IPS-18a (cell line): ENCODE data around the gene PACS2.

Experiments
- H3K27ac ChIP-seq: one replicate; pipeline ENCODE4 v1.5.1; 2013; ENCODE audit warnings: low read length
- H3K27me3 ChIP-seq: one replicate; pipeline ENCODE4 v1.6.1; 2013; ENCODE audit warnings: mild to moderate bottlenecking, low read length; ENCODE audit not compliant: control insufficient read depth, insufficient read depth
- H3K36me3 ChIP-seq: one replicate; pipeline ENCODE4 v1.6.1; 2013; ENCODE audit warnings: low read depth, low read length; ENCODE audit not compliant: control insufficient read depth
- H3K4me1 ChIP-seq: one replicate; pipeline ENCODE4 v1.6.1; 2013; ENCODE audit warnings: low read depth, low read length; ENCODE audit not compliant: control insufficient read depth
- H3K4me3 ChIP-seq: one replicate; pipeline ENCODE4 v1.5.1; 2013; ENCODE audit warnings: low read length
- H3K9ac ChIP-seq: one replicate; pipeline ENCODE4 v1.6.1; 2013; ENCODE audit warnings: mild to moderate bottlenecking, low read length, moderate library complexity
- H3K9me3 ChIP-seq: one replicate; pipeline ENCODE4 v1.6.1; 2013; ENCODE audit warnings: low read depth, low read length; ENCODE audit not compliant: control insufficient read depth

The PACS2 gene

DNA sequence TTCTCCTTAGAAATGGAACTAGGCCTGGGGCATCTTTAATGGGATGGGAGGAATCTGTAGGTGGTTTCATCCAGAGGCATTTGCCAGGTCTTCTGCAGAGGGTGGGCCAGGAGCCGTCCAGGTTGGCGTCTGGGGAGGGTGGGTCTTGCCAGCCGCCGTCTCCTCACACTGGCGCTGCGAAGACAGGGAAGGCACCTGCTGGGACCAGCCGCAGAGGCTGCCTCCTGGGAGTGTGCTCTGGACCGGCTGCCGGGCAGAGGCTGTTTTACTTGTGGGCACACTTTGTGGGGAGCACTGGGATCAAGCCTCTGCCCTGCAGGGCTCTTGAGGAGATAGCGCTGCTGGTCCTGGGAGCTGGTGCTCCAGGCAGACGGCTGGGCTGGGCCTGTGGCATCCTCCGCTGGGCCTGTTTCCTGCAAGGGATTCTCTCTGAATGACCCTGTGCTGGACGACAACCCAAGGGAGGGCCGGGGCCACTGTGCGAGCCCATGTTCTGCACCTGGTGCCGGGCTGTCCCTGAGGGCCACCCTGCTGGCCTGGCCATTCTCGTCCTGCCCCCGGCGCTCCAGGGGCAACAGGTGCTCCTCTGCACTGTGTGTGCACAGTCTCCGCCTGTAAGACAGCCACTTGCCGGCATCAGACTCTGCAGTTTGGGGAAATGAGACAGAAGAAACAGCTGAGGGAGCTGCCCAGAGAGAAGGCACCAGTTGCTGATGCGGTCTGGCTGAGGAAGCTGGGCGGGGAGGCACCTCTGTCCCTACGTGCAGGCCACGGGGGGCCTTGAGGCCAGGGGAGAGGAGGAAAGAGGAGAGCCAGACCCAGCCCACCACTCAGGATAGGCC is 73.8 kb downstream of the PACS2 start:
- no peaks in the 10 kb centered on the region for H3K4me1 ChIP-seq

GRCh38 chr14:105388976-105389375 is 74.4 kb downstream of the PACS2 start:
- Histone ChIP-seq H3K27ac (no peak overlapping the region), H3K36me3 (peaks cover 4% of the 10 kb centered on the region), H3K4me1 (no peaks in the 10 kb centered on the region), H3K9me3 (no peaks in the 10 kb centered on the region), H3K27me3 (no peaks in the 10 kb centered on the region), H3K4me3 (no peak overlapping the region), H3K9ac (no peak overlapping the region)

More for the DNA sequence above, 73.8 kb downstream of the PACS2 start:
- Histone ChIP-seq H3K27ac (no peak overlapping the region), H3K4me3 (no peak overlapping the region), H3K9ac (no peak overlapping the region), H3K9me3 (no peaks in the 10 kb centered on the region), H3K36me3 (peaks cover 4% of the 10 kb centered on the region), H3K27me3 (no peaks in the 10 kb centered on the region)

DNA sequence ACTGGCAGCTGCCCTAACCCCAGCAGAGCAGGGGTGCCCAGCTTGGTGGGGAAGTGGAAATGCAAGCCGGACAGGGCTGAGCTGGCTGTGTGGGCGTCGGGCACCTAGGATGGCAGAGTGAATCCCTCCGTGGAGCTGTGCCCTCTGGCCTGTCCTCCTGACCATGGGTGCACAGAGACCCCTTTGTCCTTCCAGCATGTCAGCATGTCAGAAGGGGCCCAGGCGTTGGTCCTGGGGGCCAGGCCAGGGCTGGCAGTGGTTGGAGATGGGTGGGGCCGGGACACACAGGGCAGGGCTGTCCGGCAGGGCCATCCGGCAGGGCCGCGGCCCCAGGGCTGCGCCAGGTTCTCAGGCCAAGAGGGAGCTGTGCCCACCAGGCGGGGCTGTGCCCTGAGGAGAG is 75.0 kb downstream of the PACS2 start:
- no peak overlapping the region for H3K4me3 ChIP-seq
- H3K9me3 ChIP-seq = no peaks in the 10 kb centered on the region
- no peak overlapping the region for H3K27ac ChIP-seq
- peaks cover 4% of the 10 kb centered on the region for H3K36me3 ChIP-seq
- H3K27me3 ChIP-seq = no peaks in the 10 kb centered on the region
- H3K4me1 ChIP-seq = no peaks in the 10 kb centered on the region
- no peak overlapping the region for H3K9ac ChIP-seq

- no peaks in the 10 kb centered on the region for H3K27me3 ChIP-seq
- no peaks in the 10 kb centered on the region for H3K9me3 ChIP-seq
- H3K36me3 ChIP-seq = no peaks in the 10 kb centered on the region
- no peak overlapping the region for H3K9ac ChIP-seq
- H3K27ac ChIP-seq = no peak overlapping the region
- no peaks in the 10 kb centered on the region for H3K4me1 ChIP-seq
- no peak overlapping the region for H3K4me3 ChIP-seq
Measured at GRCh38 chr14:105389976-105390848, 75.7 kb downstream of the PACS2 start.

- no peaks in the 10 kb centered on the region for H3K4me1 ChIP-seq
- H3K9me3 ChIP-seq = no peaks in the 10 kb centered on the region
- no peaks in the 10 kb centered on the region for H3K27me3 ChIP-seq
- no peak overlapping the region for H3K4me3 ChIP-seq
- no peak overlapping the region for H3K27ac ChIP-seq
- H3K9ac ChIP-seq = no peak overlapping the region
- no peaks in the 10 kb centered on the region for H3K36me3 ChIP-seq
Measured at GRCh38 chr14:105390849-105391500, 76.4 kb downstream of the PACS2 start.

GRCh38 chr14:105391541-105391940 is 77.0 kb downstream of the PACS2 start:
- H3K27me3 ChIP-seq = no peaks in the 10 kb centered on the region
- no peaks in the 10 kb centered on the region for H3K9me3 ChIP-seq
- H3K27ac ChIP-seq = no peak overlapping the region
- no peaks in the 10 kb centered on the region for H3K36me3 ChIP-seq
- H3K4me3 ChIP-seq = no peak overlapping the region
- H3K9ac ChIP-seq = no peak overlapping the region
- H3K4me1 ChIP-seq = no peaks in the 10 kb centered on the region

DNA sequence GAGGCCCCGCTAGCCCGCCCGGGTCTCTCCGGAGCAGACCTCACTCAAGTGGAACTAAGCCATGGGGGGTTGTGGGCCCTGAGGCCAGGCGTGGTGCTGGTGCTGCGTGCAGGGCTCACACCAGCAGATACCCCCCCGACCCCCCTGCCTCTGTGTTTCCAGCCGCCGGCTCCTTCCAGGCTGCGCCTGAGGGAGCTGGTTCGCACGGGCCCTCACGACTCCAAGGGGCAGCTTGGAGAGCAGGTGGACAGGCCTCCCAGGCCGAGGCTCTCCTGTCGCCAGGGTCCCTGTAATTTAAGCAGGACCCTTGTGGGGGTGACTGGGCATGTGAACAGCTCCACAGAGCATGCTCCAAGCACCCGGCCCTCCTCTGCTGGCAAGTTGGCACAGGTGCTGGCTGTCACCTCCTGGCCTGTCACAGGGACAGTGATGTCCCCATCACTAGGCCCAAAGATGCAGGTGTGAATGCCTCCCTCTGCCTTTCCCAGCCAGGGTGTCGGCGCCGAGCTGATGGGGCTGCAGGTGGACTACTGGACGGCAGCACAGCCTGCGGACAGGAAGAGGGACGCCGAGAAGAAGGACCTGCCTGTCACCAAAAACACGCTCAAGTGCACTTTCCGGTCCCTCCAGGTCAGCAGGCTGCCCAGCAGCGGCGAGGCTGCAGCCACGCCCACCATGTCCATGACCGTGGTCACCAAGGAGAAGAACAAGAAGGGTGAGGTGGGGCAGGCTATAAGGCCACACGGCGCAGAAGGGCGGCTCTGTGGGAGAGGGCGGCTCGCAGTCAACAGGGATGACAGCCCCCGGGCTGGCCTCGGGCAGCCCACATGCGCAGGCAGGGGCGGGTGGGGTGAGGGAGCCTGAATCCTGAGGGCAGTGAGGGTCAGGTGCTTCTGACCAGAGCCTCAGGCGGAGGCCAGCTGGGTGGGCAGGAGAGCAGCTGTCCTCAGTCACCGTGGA is 77.9 kb downstream of the PACS2 start:
- Histone ChIP-seq H3K4me3 (no peak overlapping the region), H3K4me1 (no peaks in the 10 kb centered on the region), H3K27ac (no peak overlapping the region), H3K36me3 (no peaks in the 10 kb centered on the region), H3K9ac (no peak overlapping the region), H3K9me3 (no peaks in the 10 kb centered on the region), H3K27me3 (peaks cover 5% of the 10 kb centered on the region)

DNA sequence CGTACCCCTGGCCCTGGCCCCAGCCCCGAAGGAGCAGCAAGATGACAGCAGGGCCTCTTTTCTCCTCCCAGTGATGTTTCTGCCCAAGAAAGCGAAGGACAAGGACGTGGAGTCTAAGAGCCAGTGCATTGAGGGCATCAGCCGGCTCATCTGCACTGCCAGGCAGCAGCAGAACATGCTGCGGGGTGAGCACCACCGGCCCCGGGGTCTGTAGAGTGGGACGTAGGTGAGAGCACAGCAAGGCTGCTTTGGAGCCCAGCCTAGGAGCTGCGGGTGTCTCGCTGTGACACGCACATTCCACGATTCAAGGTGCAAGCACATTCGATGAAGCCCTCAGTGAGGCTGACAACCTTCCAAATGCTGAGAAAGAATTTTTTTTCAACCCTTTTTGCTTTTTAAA is 78.6 kb downstream of the PACS2 start:
- no peaks in the 10 kb centered on the region for H3K9me3 ChIP-seq
- H3K36me3 ChIP-seq = no peaks in the 10 kb centered on the region
- H3K27me3 ChIP-seq = peaks cover 6% of the 10 kb centered on the region
- H3K4me1 ChIP-seq = peaks cover 3% of the 10 kb centered on the region
- no peak overlapping the region for H3K9ac ChIP-seq
- no peak overlapping the region for H3K4me3 ChIP-seq
- no peak overlapping the region for H3K27ac ChIP-seq

DNA sequence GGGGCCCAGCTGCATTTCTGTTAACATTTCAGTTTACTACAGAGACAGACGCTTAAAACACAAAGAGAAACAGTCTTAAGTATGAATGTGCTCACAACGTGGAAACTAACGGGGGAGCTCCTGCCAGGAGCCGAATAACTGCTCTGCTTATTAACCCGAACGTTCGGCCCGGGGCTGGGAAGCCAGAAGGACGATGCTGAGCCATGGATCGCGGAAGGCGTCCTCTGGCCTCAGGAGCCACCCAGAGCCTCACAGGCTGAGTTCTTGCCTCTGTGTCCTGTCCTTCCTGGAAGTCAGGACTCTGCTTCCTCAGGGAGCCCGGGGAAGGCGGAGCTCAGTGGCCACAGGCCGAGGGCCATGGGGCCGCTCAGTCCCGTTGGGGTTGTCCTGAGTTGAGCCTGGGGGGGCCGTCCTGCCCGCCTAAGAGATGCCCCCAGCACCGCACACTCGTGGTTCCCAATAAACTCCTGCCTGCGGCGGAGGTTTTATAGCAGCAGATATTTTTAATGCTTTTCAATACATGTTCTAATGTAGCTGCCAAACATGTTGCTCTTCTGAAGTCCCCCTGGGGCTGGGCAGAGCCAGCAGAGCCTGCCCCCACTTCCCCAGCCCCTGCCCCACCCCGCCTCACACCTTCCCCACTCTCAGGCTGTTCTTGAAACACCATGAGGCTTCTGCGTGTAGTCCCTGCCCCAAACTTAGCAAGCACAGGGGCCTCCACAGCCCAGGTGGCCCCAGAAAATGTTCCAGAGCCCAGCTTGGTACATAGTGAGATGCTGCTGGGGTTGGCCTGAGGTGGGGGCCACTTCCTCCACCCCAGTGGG is 80.4 kb downstream of the PACS2 start:
- no peak overlapping the region for H3K27ac ChIP-seq
- no peak overlapping the region for H3K4me3 ChIP-seq
- peaks cover 3% of the 10 kb centered on the region for H3K4me1 ChIP-seq
- H3K27me3 ChIP-seq = peaks cover 6% of the 10 kb centered on the region
- no peak overlapping the region for H3K9ac ChIP-seq
- peaks cover 6% of the 10 kb centered on the region for H3K9me3 ChIP-seq
- no peaks in the 10 kb centered on the region for H3K36me3 ChIP-seq

DNA sequence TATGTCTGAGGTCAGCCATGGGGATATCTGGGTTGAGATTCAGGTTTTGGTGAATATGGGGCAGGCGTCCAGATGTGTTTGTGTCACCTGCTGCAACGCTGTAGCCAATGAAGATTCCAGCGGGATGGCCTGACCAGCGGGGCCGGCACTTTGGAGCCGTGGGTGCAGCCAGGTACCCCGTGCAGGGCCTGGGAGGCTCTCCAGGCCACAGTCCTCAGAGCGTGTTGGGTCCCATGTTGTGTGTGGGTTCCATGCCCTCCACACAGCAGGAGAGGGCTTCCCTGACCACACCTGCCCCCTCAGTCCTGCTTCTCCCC is 80.9 kb downstream of the PACS2 start:
- Histone ChIP-seq H3K36me3 (peaks cover 1% of the 10 kb centered on the region), H3K9me3 (peaks cover 11% of the 10 kb centered on the region), H3K4me3 (no peak overlapping the region), H3K4me1 (peaks cover 3% of the 10 kb centered on the region), H3K27me3 (peaks cover 6% of the 10 kb centered on the region), H3K27ac (no peak overlapping the region), H3K9ac (no peak overlapping the region)
